ENCODE data around the gene RNU5B-1.
"Not testable (repeated sequence)": the region's sequence is repeated elsewhere in the genome, so short reads cannot be mapped to it uniquely, and the experiment has no call there.

- TF ChIP-seq CTCF, POLR2A (IDR thresholded peaks at IDR 0.05): not testable (repeated sequence)
Observed at GRCh38 chr15:65351972-65352371, 47.5 kb downstream of the RNU5B-1 start.
